GM13976 (cell line): ENCODE results near the gene MYO1D.

Experiments used
- DNase-seq: peaks from one replicate; pipeline ENCODE4 v3.0.0; 2012; ENCODE audit warnings: low spot score
- CTCF ChIP-seq: IDR thresholded peaks from 2 replicates; pipeline ENCODE4 v1.5.1; 2012; ENCODE audit warnings: borderline replicate concordance, mild to moderate bottlenecking; ENCODE audit not compliant: insufficient read depth; ENCODE audit errors: extremely low read depth, missing control alignments, control extremely low read depth
- in situ Hi-C: fragments of 300-500 bp; cut with MboI; formaldehyde crosslinking; loops from one replicate; pipeline ENCODE4 v1.12.0; 2022; ENCODE audit warnings: low sequenced_read_pairs, mixed read lengths, inconsistent platforms; ENCODE audit not compliant: unreplicated experiment

Gene MYO1D

GRCh38 chr17:32834104-32834503, 42.8 kb downstream of the MYO1D start:
- in situ Hi-C loops, result no loop called here
- DNase-seq, result no peak
- TF ChIP-seq CTCF, result no peak

- no peak for DNase-seq
- no peak for TF ChIP-seq CTCF
- in situ Hi-C loops, result no loop called here
Measured at GRCh38 chr17:32833526-32833925, 43.4 kb downstream of the MYO1D start.

GRCh38 chr17:32833076-32833475, 43.8 kb downstream of the MYO1D start:
- in situ Hi-C loops, result no loop called here
- no peak for DNase-seq
- TF ChIP-seq CTCF, result no peak

GRCh38 chr17:32831627-32832243, 45.2 kb downstream of the MYO1D start:
- in situ Hi-C loops, result no loop called here
- DNase-seq, result no peak
- no peak for TF ChIP-seq CTCF

GRCh38 chr17:32831223-32831622, 45.7 kb downstream of the MYO1D start:
- in situ Hi-C loops, result no loop called here
- DNase-seq, result no peak
- TF ChIP-seq CTCF, result no peak

GRCh38 chr17:32828822-32829221, 48.1 kb downstream of the MYO1D start:
- in situ Hi-C loops, result no loop called here
- TF ChIP-seq CTCF, result no peak
- DNase-seq, result no peak

- DNase-seq, result no peak
- no peak for TF ChIP-seq CTCF
- in situ Hi-C loops, result no loop called here
Measured at GRCh38 chr17:32827227-32827626, 49.7 kb downstream of the MYO1D start.
